Urothelium cell line (cell line): ENCODE results near the gene CP.
"Not testable (repeated sequence)": the region's sequence is repeated elsewhere in the genome, so short reads cannot be mapped to it uniquely, and the experiment has no call there.

Experiments used
- DNase-seq: peaks from one replicate; pipeline ENCODE4 v3.0.0; 2011; ENCODE audit warnings: low spot score, mixed read lengths
- FAIRE-seq: peaks from 2 replicates; lab custom pipeline; 2011; peaks lifted over from hg19 to GRCh38; lab: Jason Lieb, UNC

Gene CP

GRCh38 chr3:149227591-149228268 is 6.1 kb upstream of the CP start:
- FAIRE-seq, result no peak

DNA sequence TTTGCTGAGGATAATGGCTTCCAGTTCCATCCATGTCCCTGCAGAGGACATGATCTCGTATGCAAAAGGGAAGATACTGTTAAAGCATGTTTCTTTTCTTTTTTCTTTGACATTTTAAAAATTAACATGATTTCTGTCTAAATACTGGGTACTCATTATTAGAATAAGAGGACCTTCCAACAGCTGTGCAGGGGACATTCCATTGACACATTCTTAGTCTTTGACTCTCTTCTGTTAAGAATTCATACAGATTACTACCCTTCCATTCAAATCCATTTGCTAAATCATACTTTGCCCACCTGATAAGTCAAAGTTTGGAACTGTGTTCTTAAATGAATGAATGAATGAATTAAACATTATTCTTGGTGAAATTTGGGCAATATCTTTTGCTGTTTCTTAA is 5.1 kb upstream of the CP start:
- no peak for FAIRE-seq
- DNase-seq, result no peak

More at GRCh38 chr3:149227591-149228268, 6.1 kb upstream of the CP start:
- DNase-seq, result no peak

GRCh38 chr3:149224736-149225594 is 3.3 kb upstream of the CP start:
- peak; percentile 34 for DNase-seq
- FAIRE-seq, result no peak

- DNase-seq (no peak), FAIRE-seq (no peak)
Observed at GRCh38 chr3:149223461-149223820, 1.8 kb upstream of the CP start.

- DNase-seq, FAIRE-seq: not testable (repeated sequence)
Observed at GRCh38 chr3:149219380-149220121, 2.1 kb downstream of the CP start.

DNA sequence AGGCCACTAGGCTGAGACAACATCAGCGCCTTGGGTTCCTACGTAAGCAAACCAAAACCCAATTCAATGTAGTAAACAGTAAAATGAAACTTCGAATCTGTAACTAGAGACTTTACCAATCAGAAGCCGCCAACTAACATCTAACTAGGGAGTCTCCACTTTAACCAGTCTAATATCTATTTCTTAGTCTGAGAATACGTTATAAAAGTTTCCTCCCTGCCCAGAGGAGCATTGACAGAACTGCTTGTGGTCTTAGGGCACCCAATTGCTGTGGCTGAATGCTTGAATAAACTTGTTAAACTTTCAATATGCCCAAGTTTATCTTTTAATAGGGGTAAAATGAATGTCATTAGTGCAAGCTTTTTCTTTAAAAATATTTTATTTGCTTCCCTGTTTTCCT is 4.3 kb downstream of the CP start:
- DNase-seq (no peak), FAIRE-seq (no peak)

GRCh38 chr3:149216193-149216869 is 5.3 kb downstream of the CP start:
- DNase-seq, result no peak
- FAIRE-seq, result no peak

DNA sequence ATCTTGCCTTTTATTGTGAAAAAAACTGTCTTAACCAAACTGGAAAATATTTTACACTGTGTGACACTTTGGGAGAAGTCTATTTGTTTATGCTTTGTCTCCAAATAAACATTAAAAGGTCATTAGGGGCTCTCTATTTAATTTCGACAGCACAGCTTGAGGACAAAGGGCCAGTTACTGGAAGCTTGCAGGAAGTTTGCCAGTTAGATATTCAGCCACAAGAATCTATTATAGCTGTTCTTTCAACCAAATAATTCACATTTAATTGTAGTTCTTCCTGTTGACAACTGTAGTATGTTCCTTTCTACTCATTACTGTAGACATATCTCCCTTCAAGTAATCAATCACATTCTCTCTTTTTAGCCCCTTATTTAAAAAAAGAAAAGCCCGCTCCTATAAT is 6.1 kb downstream of the CP start:
- DNase-seq, result no peak
- FAIRE-seq, result no peak

DNA sequence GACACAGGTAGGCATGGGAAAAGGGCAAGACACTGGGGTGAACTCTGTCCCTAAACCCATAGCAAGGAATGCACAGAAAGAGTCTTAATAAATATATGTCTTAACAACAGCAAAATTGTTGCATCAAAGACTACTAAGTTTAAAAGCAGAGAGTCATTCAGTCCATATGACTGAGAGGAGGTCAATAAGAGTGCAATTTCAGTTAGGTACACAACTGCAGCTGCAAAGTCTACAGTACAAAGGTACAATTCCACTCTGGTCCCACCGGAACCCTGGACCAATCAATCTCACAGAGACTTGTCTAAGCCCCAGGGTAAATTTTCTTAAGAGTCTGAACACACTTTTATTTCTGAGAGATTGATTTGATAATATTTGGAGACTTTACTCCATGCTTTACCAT is 6.9 kb downstream of the CP start:
- FAIRE-seq (no peak), DNase-seq (no peak)

GRCh38 chr3:149212386-149212785 is 9.2 kb downstream of the CP start:
- FAIRE-seq (no peak), DNase-seq (no peak)

- FAIRE-seq, result no peak
- no peak for DNase-seq
Observed at GRCh38 chr3:149209431-149209830, 12.2 kb downstream of the CP start.

DNA sequence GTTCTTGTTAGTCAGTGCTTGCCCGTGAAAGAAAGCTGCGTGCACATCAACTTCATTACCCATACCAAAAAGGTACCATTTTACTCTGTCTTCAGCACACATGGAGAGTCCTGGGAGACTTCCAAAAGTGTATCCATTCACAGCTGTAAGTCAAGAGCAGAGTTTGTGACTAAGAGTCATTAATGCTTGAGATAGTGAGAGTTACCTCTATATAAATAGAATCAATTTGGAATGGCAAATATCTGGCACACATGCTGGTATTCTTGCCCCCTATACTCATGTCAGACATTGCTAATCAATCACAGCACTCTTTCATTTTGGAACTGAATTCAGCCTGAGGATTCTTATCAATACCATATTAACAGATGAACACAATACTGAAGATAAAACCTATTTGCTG is 14.2 kb downstream of the CP start:
- no peak for DNase-seq
- FAIRE-seq, result no peak

GRCh38 chr3:149204390-149204991 is 17.1 kb downstream of the CP start:
- DNase-seq, result no peak
- FAIRE-seq, result no peak

GRCh38 chr3:149203758-149204157 is 17.9 kb downstream of the CP start:
- FAIRE-seq (no peak), DNase-seq (no peak)

- FAIRE-seq, result no peak
- peak; percentile 25 for DNase-seq
Observed at GRCh38 chr3:149199474-149199873, 22.2 kb downstream of the CP start.

DNA sequence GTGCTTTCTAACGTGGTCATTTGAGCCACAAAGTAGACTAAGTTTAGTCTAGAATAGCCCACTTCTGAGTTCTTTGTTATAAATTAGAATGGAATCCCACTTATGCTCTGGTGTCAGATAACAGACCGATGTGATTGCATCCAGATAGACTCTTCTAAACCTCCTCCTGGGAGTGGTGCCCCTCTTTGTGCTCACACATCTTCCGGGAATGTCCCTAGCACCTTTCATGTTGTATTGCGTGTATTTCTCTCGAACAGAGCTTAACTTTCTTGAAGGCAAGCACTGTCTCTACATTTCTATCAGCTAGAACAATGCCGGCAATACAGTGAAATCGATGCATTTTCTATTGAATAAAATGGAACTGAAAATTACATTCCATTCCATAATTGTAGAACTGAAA is 23.0 kb downstream of the CP start:
- DNase-seq (peak; percentile 22), FAIRE-seq (no peak)

DNA sequence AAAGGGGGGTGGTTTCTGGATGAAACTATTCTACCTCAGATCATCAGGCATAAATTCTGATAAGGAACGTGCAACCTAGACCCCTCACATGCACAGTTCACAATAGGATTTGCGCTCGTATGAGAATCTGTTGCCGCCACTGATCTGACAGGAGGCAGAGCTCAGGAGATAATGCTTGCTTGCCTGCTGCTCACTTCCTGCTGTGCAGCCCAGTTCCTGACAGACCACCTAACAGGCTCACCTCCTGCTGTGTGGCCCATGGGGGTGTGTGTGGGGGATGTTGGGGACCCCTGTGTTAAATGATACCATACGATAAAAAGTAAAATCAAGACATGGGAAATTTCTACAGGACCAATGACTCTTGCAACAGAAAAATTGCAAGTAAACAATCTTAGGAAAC is 24.0 kb downstream of the CP start:
- DNase-seq (no peak), FAIRE-seq (no peak)

DNA sequence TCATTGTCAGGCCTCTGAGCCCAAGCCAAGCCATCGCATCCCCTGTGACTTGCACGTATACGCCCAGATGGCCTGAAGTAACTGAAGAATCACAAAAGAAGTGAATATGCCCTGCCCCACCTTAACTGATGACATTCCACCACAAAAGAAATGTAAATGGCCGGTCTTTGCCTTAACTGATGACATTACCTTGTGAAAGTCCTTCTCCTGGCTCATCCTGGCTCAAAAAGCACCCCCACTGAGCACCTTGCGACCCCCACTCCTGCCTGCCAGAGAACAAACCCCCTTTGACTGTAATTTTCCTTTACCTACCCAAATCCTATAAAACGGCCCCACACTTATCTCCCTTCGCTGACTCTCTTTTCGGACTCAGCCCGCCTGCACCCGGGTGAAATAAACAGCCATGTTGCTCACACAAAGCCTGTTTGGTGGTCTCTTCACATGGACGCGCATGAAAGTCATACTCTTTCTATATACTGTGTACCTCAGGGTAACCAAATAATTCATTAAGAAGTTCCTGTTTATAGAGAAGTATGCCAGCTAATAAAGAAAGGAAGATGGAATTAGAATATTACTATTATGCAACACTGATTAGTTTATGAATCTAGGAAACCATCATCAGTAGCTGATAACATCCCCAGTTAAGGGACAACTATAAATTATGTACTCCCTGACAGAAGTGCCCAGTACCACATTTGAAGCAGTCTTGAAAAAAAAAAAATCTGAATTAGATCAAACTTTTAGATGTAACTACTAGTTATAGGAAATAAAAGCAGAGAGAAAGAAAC is 24.6 kb downstream of the CP start:
- DNase-seq, FAIRE-seq: not testable (repeated sequence)

DNA sequence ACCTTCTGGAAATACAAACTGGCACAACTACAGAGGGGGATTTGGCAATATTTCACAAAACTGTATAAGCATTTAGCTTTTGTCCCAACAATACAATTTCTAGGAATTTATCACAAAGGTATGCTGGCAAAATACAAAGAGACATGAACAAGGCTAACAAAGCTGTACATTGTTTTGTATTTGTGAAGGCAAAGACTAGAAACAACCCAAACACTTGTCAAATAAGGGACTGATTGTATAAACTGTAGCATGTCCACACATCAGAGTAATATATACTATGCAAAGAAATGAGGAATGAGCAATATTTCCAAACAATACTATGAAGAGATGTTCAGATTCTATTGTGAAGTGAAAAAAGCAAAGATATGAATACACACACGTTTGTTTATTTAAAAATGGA is 26.4 kb downstream of the CP start:
- no peak for FAIRE-seq
- DNase-seq, result no peak

GRCh38 chr3:149188494-149188893 is 33.1 kb downstream of the CP start:
- no peak for FAIRE-seq
- no peak for DNase-seq
